ENCODE data around the gene NR1H3. TPM values are rescaled to one million over a fixed set of nuclear protein-coding genes. Genes with fewer than 3 reads are reported as not detected.
A peak's percentile ranks its signal among the peaks of the same experiment; 100 is the strongest.

The NR1H3 gene
- polyA plus RNA-seq, 1 of the 3 experiments (the other 2 are of a cell fraction), result 7.3 TPM

GRCh38 chr11:47247502-47247901 is 10.3 kb upstream of the NR1H3 start:
- peak; percentile 4 for DNase-seq
- Histone ChIP-seq H3K27me3 (ENCODE audit: insufficient read depth) (no peaks in the 10 kb centered on the region), H3K4me3 (ENCODE audit: low read depth in 2 of 2, low read length in 1 of 2) (peak overlapping the region; percentile 75 to 92), H3K9ac (no peak overlapping the region), H3K9me2 (no peaks in the 10 kb centered on the region), H2AFZ (ENCODE audit: low read depth) (no peak overlapping the region), H4K20me1 (ENCODE audit: insufficient read depth) (no peaks in the 10 kb centered on the region), H3K9me3 (no peaks in the 10 kb centered on the region), H3K4me2 (peak overlapping the region; percentile 88), H3K36me3 (replicated peaks in 1 of 2; ENCODE audit: control insufficient read depth in 1 of 2, insufficient read depth in 2 of 2, low read length in 1 of 2) (peaks cover 4 to 18% of the 10 kb centered on the region in 2 experiments), H3K4me1 (ENCODE audit: control insufficient read depth in 1 of 2, insufficient read depth in 2 of 2, low read depth in 1 of 2, low read length in 1 of 2) (peaks cover 8 to 15% of the 10 kb centered on the region in 2 experiments), H3K27ac (ENCODE audit: low read depth in 2 of 2, low read length in 1 of 2) (no peak overlapping the region; a peak in 1 of 4 replicates), H3K79me2 (ENCODE audit: insufficient read depth) (peaks cover 19% of the 10 kb centered on the region), H3F3A (replicated peaks; ENCODE audit: insufficient read depth) (peaks cover 5% of the 10 kb centered on the region)
- ChIA-PET POLR2A (interaction anchor here (2.1 to 3.4 kb wide), 3 partner anchors 32 to 62 kb away, joined by 19 to 48 read pairs (median 28); partner anchors contain the start of genes DDB2 and PACSIN3), CTCF (interaction anchor here (0.7 to 4.2 kb wide), 14 partner anchors 11 to 127 kb away, joined by 3 to 38 read pairs (median 6); partner anchors contain the start of genes DDB2, NR1H3 and PACSIN3)
- TF ChIP-seq ELF1 (IDR thresholded peaks at IDR 0.05) (no peak), IRF3 (IDR thresholded peaks at IDR 0.05; ENCODE audit: low read depth, low read length) (no peak), FOXJ3 (CRISPR knock-in tag; IDR thresholded peaks at IDR 0.05) (no peak), RXRA (IDR thresholded peaks at IDR 0.05; ENCODE audit: borderline replicate concordance, low read depth) (no peak), MXI1 (IDR thresholded peaks at IDR 0.05; ENCODE audit: low read depth, low read length) (no peak), REST (IDR thresholded peaks at IDR 0.05; ENCODE audit: low read depth, low read length) (no peak), TEAD4 (IDR thresholded peaks at IDR 0.05; ENCODE audit: borderline replicate concordance, insufficient read depth) (no peak)
- 68% methylated on average over 4 of the region's 5 CpGs for WGBS (ENCODE audit: low lambda C conversion rate)

GRCh38 chr11:47248304-47248663 is 9.5 kb upstream of the NR1H3 start:
- H3K27me3 ChIP-seq (ENCODE audit: insufficient read depth), result no peaks in the 10 kb centered on the region
- ChIA-PET POLR2A (interaction anchor here (0.8 to 3.4 kb wide), 15 partner anchors 9 to 312 kb away, joined by 3 to 48 read pairs (median 5); partner anchors contain the start of genes CSTPP1, DDB2 and PACSIN3), CTCF (interaction anchor here (0.7 to 4.2 kb wide), 14 partner anchors 10 to 126 kb away, joined by 3 to 38 read pairs (median 6); partner anchors contain the start of genes DDB2, NR1H3 and PACSIN3)
- H3K27ac ChIP-seq (ENCODE audit: low read depth in 2 of 2, low read length in 1 of 2), result peak overlapping the region; percentile 63 to 96
- H3K36me3 ChIP-seq (replicated peaks in 1 of 2; ENCODE audit: control insufficient read depth in 1 of 2, insufficient read depth in 2 of 2, low read length in 1 of 2), result peaks cover 4 to 11% of the 10 kb centered on the region in 2 experiments
- no peak for TF ChIP-seq RXRA (IDR thresholded peaks at IDR 0.05; ENCODE audit: borderline replicate concordance, low read depth)
- no peaks in the 10 kb centered on the region for H4K20me1 ChIP-seq (ENCODE audit: insufficient read depth)
- no peaks in the 10 kb centered on the region for H3K9me3 ChIP-seq
- peak overlapping the region; percentile 92 for H3K9ac ChIP-seq
- DNase-seq, result no peak
- peak overlapping the region; percentile 92 for H2AFZ ChIP-seq (ENCODE audit: low read depth)
- H3K79me2 ChIP-seq (ENCODE audit: insufficient read depth), result peaks cover 19% of the 10 kb centered on the region
- peaks cover 8 to 15% of the 10 kb centered on the region in 2 experiments for H3K4me1 ChIP-seq (ENCODE audit: control insufficient read depth in 1 of 2, insufficient read depth in 2 of 2, low read depth in 1 of 2, low read length in 1 of 2)
- H3K4me2 ChIP-seq, result peak overlapping the region; percentile 88
- H3K4me3 ChIP-seq (ENCODE audit: low read depth in 2 of 2, low read length in 1 of 2), result peak overlapping the region; percentile 75 to 92
- 5% methylated on average over 7 of the region's 7 CpGs for WGBS (ENCODE audit: low lambda C conversion rate)
- peaks cover 4% of the 10 kb centered on the region for H3F3A ChIP-seq (replicated peaks; ENCODE audit: insufficient read depth)
- H3K9me2 ChIP-seq, result no peaks in the 10 kb centered on the region

Data from SK-N-SH (cell line).